ENCODE measurements around the gene ZNF598. TPM values are rescaled to one million over a fixed set of nuclear protein-coding genes. Genes with fewer than 3 reads are reported as not detected.

The ZNF598 gene
- total and polyA plus RNA-seq, 8 donors = 26.0 to 93.6 (median 50.8) TPM

DNA sequence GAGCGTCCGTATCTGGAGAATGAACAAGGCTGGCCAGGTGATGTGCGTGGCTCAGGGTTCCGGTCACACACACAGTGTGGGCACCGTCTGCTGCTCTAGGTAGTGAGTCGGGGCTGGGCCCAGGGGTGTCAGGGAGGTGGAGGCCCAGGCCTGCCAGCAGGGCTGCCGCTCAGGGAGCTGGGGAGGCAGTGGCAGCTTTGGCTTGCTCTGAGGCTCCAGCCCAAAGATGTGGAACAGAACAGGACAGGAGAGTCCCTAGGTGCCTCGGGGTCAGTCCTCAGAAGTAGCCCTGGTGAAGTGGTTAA lies 33.5 kb downstream of the ZNF598 start:
- H3K4me3 ChIP-seq = no peak overlapping the region
- H3K27ac ChIP-seq = no peak overlapping the region
- FAIRE-seq (no peak), DNase-seq (peak in 1 of 6 donors; percentile 67), ATAC-seq (no peak)
- H3K9me3 ChIP-seq = no peaks in the 10 kb centered on the region
- WGBS, 2 donors = 93 to 94% methylated on average over 8 of the region's 8 CpGs
- TF ChIP-seq, protein P1, sequence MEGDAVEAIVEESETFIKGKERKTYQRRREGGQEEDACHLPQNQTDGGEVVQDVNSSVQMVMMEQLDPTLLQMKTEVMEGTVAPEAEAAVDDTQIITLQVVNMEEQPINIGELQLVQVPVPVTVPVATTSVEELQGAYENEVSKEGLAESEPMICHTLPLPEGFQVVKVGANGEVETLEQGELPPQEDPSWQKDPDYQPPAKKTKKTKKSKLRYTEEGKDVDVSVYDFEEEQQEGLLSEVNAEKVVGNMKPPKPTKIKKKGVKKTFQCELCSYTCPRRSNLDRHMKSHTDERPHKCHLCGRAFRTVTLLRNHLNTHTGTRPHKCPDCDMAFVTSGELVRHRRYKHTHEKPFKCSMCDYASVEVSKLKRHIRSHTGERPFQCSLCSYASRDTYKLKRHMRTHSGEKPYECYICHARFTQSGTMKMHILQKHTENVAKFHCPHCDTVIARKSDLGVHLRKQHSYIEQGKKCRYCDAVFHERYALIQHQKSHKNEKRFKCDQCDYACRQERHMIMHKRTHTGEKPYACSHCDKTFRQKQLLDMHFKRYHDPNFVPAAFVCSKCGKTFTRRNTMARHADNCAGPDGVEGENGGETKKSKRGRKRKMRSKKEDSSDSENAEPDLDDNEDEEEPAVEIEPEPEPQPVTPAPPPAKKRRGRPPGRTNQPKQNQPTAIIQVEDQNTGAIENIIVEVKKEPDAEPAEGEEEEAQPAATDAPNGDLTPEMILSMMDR (IDR thresholded peaks at IDR 0.05) = no peak
- peaks cover 0 to 20% (median 10%) of the 10 kb centered on the region in 3 donors for H3K4me1 ChIP-seq
- intact Hi-C loops (cut with DNase I) = no loop called here
- H3K36me3 ChIP-seq = peaks cover 0 to 29% (median 14%) of the 10 kb centered on the region in 3 donors
- H3K27me3 ChIP-seq = no peaks in the 10 kb centered on the region

DNA sequence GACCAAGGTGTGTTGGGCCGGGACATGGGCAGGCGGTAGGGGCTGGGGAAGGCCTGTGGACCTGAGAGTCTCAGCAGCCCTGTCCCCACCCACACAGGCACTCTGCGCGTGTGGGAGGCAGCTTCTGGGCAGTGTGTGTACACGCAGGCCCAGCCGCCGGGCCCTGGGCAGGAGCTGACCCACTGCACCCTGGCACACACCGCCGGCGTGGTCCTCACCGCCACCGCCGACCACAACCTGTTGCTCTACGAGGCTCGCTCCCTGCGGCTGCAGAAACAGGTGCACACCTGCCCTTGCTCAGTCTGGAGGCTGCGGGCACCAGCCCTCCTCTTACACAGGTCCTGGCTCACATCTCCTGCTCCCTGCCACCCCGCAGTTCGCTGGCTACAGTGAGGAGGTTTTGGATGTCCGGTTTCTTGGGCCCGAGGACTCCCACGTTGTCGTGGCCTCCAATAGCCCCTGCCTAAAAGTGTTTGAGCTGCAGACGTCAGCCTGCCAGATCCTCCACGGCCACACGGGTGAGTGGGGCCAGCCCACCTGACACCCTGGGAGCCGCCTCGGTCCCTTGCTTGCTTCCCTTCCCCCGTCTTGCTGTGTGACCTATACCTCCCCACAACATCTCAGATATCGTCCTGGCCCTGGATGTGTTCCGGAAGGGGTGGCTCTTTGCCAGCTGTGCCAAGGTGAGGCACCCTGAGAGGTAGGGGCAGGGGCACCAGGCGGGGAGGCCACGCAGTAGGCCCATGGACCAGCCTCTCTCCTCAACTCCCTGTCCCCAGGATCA lies 34.0 kb downstream of the ZNF598 start:
- Histone ChIP-seq H3K4me3 (no peak overlapping the region), H3K9me3 (no peaks in the 10 kb centered on the region), H3K27ac (no peak overlapping the region), H3K27me3 (no peaks in the 10 kb centered on the region), H3K36me3 (peaks cover 0 to 29% (median 14%) of the 10 kb centered on the region in 3 donors), H3K4me1 (peaks cover 0 to 20% (median 13%) of the 10 kb centered on the region in 3 donors)
- ATAC-seq (no peak), FAIRE-seq (no peak), DNase-seq (peak in 2 of 6 donors; percentile 59 to 73)
- WGBS, 2 donors = 90 to 93% methylated on average over 33 of the region's 33 CpGs
- TF ChIP-seq, protein P1 (IDR thresholded peaks at IDR 0.05) = no peak
- intact Hi-C loops (cut with DNase I) = no loop called here

DNA sequence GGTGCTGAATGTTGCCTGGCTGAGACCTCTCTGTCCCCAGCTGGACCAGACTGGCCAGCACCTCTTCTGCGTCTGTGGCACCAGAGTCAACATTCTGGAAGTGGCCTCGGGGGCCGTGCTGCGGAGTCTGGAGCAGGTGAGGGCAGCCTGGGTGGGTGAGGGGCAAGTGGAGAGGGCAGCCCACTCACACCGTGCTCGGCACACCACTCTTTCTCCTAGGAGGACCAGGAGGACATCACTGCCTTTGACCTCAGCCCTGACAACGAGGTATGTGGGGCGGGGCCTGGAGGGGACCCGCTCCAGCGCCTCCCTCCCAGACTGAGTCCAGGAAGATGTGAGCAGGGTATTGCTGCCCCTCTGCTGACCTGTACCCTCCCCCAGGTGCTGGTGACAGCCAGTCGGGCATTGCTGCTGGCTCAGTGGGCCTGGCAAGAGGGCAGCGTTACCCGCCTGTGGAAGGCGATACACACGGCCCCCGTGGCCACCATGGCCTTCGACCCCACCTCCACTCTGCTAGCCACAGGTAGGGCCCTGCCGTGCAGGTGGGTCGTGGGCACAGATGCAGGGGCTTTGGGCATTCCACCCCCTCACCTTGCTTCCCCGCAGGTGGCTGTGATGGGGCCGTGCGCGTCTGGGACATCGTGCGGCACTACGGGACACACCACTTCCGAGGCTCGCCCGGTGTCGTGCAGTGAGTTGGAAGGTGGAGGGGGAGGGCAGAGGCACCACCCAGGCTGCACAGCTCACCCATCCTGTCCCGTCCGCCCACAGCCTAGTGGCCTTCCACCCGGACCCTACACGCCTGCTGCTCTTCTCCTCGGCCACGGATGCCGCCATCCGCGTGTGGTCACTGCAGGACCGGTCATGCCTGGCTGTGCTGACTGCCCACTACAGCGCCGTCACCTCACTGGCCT lies 35.2 kb downstream of the ZNF598 start:
- Histone ChIP-seq H3K4me3 (no peak overlapping the region), H3K27ac (no peak overlapping the region), H3K9me3 (no peaks in the 10 kb centered on the region), H3K27me3 (no peaks in the 10 kb centered on the region), H3K36me3 (peaks cover 0 to 29% (median 14%) of the 10 kb centered on the region in 3 donors), H3K4me1 (peaks cover 0 to 13% (median 12%) of the 10 kb centered on the region in 3 donors)
- no peak for FAIRE-seq
- TF ChIP-seq, protein P1 (IDR thresholded peaks at IDR 0.05) = no peak
- DNase-seq = peak in 2 of 6 donors; percentile 50 to 78
- 91 to 94% methylated on average over 41 to 42 of the region's 42 CpGs for WGBS, 2 donors
- intact Hi-C loops (cut with DNase I) = no loop called here
- no peak for ATAC-seq

DNA sequence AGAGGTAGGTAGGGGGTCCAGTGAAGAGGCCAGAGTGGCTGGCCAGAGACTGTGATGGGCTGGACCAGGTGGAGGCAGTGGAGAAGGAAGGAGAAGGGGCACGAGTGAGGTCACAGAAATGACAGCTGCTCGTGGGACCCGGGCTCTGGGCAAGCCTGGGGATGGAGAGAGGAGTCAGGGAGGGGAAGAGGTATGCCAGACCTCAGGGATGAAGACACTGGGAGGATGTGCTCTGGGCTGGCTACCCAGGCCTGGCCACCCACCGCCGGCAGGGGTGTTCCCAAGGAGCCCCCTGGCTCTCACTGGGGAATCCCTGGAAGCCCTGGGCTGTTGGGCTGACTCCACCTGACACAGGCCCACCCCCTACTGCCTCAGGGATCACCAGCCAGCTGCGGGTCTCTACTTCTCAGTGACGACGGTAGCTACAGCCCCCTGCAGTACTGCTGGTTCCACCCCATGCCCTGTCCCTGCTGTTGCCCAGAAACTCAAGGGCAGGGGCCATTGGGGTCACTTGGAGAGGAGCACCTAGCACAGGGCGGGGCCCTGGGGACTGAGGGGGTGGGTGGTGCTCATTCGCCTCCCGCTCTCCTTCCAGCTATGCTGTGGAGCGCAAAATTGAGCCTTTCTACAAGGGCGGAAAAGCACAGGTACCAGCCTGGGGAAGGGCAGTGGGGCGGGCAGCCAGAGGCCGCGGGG lies 36.0 kb downstream of the ZNF598 start:
- no peak for ATAC-seq
- TF ChIP-seq, protein P1 (IDR thresholded peaks at IDR 0.05) = no peak
- H3K36me3 ChIP-seq = peaks cover 0 to 29% (median 14%) of the 10 kb centered on the region in 3 donors
- no peak for FAIRE-seq
- intact Hi-C loops (cut with DNase I) = no loop called here
- no peaks in the 10 kb centered on the region for H3K9me3 ChIP-seq
- 87% methylated on average over 16 of the region's 16 CpGs for WGBS, 2 donors
- H3K27ac ChIP-seq = no peak overlapping the region
- no peaks in the 10 kb centered on the region for H3K27me3 ChIP-seq
- H3K4me3 ChIP-seq = no peak overlapping the region
- DNase-seq = peak in 3 of 6 donors; percentile 18 to 78 (median 44)
- peaks cover 0 to 13% (median 12%) of the 10 kb centered on the region in 3 donors for H3K4me1 ChIP-seq
